CD4-positive, alpha-beta T cell (primary cell): ENCODE results near the gene TRIP10. TPM values are rescaled to one million over a fixed set of nuclear protein-coding genes. Genes with fewer than 3 reads are reported as not detected.
A peak's percentile ranks its signal among the peaks of the same experiment; 100 is the strongest.

Source experiments
- ATAC-seq: fragments of 200-7000 bp; cut with Tn5 transposase; one replicate; pipeline ENCODE4 v1.10.0; 2022; ENCODE audit warnings: mild to moderate bottlenecking; ENCODE audit not compliant: poor library complexity
- CTCF ChIA-PET: fragments of 350-600 bp; sonication (Branson Sonifier 250); formaldehyde crosslinking; loops from one replicate; lab custom pipeline; 2021; ENCODE audit warnings: antibody characterized with exemption, inconsistent platforms; lab: Charles Lee
- POLR2A ChIA-PET: fragments of 350-600 bp; sonication (Branson Sonifier 250); formaldehyde crosslinking; loops from one replicate; lab custom pipeline; 2021; ENCODE audit warnings: antibody characterized with exemption, inconsistent platforms; lab: Charles Lee
- DNase-seq, 14 experiments: peaks; one replicate each; pipeline ENCODE4 v3.0.0-alpha.2; 2013 to 2020; ENCODE audit warnings: mixed read lengths in 2 of 14
- H3K27ac ChIP-seq, 2 donors: one replicate each; pipeline versions ENCODE4 v1.5.1 to v1.7.0; 2013; ENCODE audit warnings: low read length in 2 of 2, low read depth in 1 of 2, mild to moderate bottlenecking in 1 of 2
- H3K27me3 ChIP-seq, 2 experiments: 1 replicate in 1 of 2; 2 replicates in 1 of 2; pipeline versions ENCODE4 v1.6.1 to v1.7.0; 2013; ENCODE audit warnings: low read length in 2 of 2, control low read depth in 1 of 2, mild to moderate bottlenecking in 1 of 2, moderate library complexity in 1 of 2; ENCODE audit not compliant: insufficient read depth in 2 of 2, control insufficient read depth in 1 of 2
- H3K36me3 ChIP-seq: one replicate; pipeline ENCODE4 v1.6.1; 2013; ENCODE audit warnings: low read length, control low read depth; ENCODE audit not compliant: insufficient read depth
- H3K4me1 ChIP-seq: one replicate; pipeline ENCODE4 v1.6.1; 2013; ENCODE audit warnings: low read length, control low read depth; ENCODE audit not compliant: insufficient read depth
- H3K4me3 ChIP-seq: one replicate; pipeline ENCODE4 v1.5.1; 2013; ENCODE audit warnings: mild to moderate bottlenecking, low read length, moderate library complexity
- H3K9me3 ChIP-seq, 2 experiments: 1 replicate in 1 of 2; 2 replicates in 1 of 2; pipeline versions ENCODE4 v1.6.1 to v1.7.0; 2013; ENCODE audit warnings: low read length in 2 of 2, mild to moderate bottlenecking in 2 of 2, control low read depth in 1 of 2, moderate library complexity in 1 of 2; ENCODE audit not compliant: control insufficient read depth in 1 of 2, insufficient read depth in 1 of 2
- H3K27ac Mint-ChIP-seq: one replicate; pipeline ENCODE4 v1.8.0; 2020; ENCODE audit warnings: mixed read lengths
- H3K27me3 Mint-ChIP-seq: one replicate; pipeline ENCODE4 v1.8.0; 2021; ENCODE audit warnings: mixed read lengths
- H3K36me3 Mint-ChIP-seq: one replicate; pipeline ENCODE4 v1.8.0; 2021; ENCODE audit warnings: low read depth, mixed read lengths
- H3K4me1 Mint-ChIP-seq: one replicate; pipeline ENCODE4 v1.8.0; 2021; ENCODE audit warnings: low read depth, mixed read lengths
- H3K4me3 Mint-ChIP-seq: one replicate; pipeline ENCODE4 v1.8.0; 2020; ENCODE audit warnings: mild to moderate bottlenecking, mixed read lengths
- H3K9me3 Mint-ChIP-seq: one replicate; pipeline ENCODE4 v1.8.0; 2020; ENCODE audit warnings: mixed read lengths
- CTCF ChIP-seq: fragments of 200-600 bp; IDR thresholded peaks from one replicate; pipeline ENCODE4 v1.8.0; 2022; ENCODE audit warnings: antibody characterized with exemption, mild to moderate bottlenecking
- intact Hi-C, 2 experiments: fragments of 100-400 bp; cut with DNase I in 1 of 2; cut with micrococcal nuclease in 1 of 2; formaldehyde crosslinking; loops; one replicate each; pipeline versions ENCODE4 v1.15.1 to v1.9.0; 2023 to 2025; cut with DNase I, micrococcal nuclease
- total RNA-seq, 174 experiments: library from RNA in 2 of 174; stranded (reverse) in 2 of 174; gene quantifications; one replicate each; pipeline ENCODE4 v1.2.3 and lab custom pipeline; 2021 to 2026

The TRIP10 gene
- total RNA-seq, 2 experiments from 2014 or later: 1.6 to 1.9 TPM

- Histone ChIP-seq H3K4me1 (peaks cover 65% of the 10 kb centered on the region), H3K36me3 (peaks cover 16% of the 10 kb centered on the region), H3K27ac (peak within 1 kb of the TSS; percentile 93), H3K27me3 (no peaks in the 10 kb centered on the region), H3K9me3 (no peaks in the 10 kb centered on the region), H3K4me3 (peak within 1 kb of the TSS; percentile 92)
- Mint-ChIP-seq H3K4me1 (peaks cover 47% of the 10 kb centered on the region), H3K27me3 (no peaks in the 10 kb centered on the region), H3K9me3 (no peaks in the 10 kb centered on the region), H3K36me3 (peaks cover 32% of the 10 kb centered on the region), H3K4me3 (peak within 1 kb of the TSS; percentile 92), H3K27ac (peak within 1 kb of the TSS; percentile 96)
- ATAC-seq: peak; percentile 71
- CTCF ChIA-PET: interaction anchor here (1.2 to 2.5 kb wide), 7 partner anchors 11 to 96 kb away, joined by 3 to 13 read pairs (median 3); no protein-coding TSS in a partner anchor
- POLR2A ChIA-PET: interaction anchor here (0.8 to 3.7 kb wide), 8 partner anchors 11 to 123 kb away, joined by 3 to 32 read pairs (median 6); partner anchors contain the start of genes GPR108 and TRIP10
- intact Hi-C loops: loop anchor here (1.0 to 5.0 kb wide), 6 partner anchors 15 to 135 kb away; partner anchors contain the start of genes GPR108 (in 1 of the 2) and TRIP10 (in 1 of the 2)
- DNase-seq: peak; percentile 90 to 99 (median 95)
- no peak for TF ChIP-seq CTCF
These were observed 28.1 kb downstream of the TRIP10 start, which contains the start of gene SH2D3A for GRCh38 chr19:6767357-6768235. TSS of gene SH2D3A (minus strand) at chr19:6767435. CDS start at chr19:6763748, 3,687 bp downstream.

- DNase-seq: peak in 6 of 14 experiments; percentile 12 to 72 (median 26)
These were observed 28.8 kb downstream of the TRIP10 start for GRCh38 chr19:6768236-6768785.

More at GRCh38 chr19:6768236-6768785, 28.8 kb downstream of the TRIP10 start:
- H3K9me3 Mint-ChIP-seq: no peaks in the 10 kb centered on the region
- H3K4me3 Mint-ChIP-seq: peak overlapping the region; percentile 92
- Histone ChIP-seq H3K36me3 (peaks cover 10% of the 10 kb centered on the region), H3K4me3 (peak overlapping the region; percentile 92), H3K9me3 (no peaks in the 10 kb centered on the region), H3K4me1 (peaks cover 65% of the 10 kb centered on the region), H3K27me3 (no peaks in the 10 kb centered on the region), H3K27ac (peak overlapping the region; percentile 93)
- H3K36me3 Mint-ChIP-seq: peaks cover 34% of the 10 kb centered on the region
- POLR2A ChIA-PET: interaction anchor here (1.5 to 3.7 kb wide), 5 partner anchors 30 to 122 kb away, joined by 5 to 32 read pairs (median 11); partner anchors contain the start of genes GPR108 and TRIP10
- peaks cover 50% of the 10 kb centered on the region for H3K4me1 Mint-ChIP-seq
- ATAC-seq: no peak
- peak overlapping the region; percentile 96 for H3K27ac Mint-ChIP-seq
- TF ChIP-seq CTCF: no peak
- CTCF ChIA-PET: interaction anchor here (0.7 to 2.5 kb wide), 7 partner anchors 10 to 95 kb away, joined by 3 to 13 read pairs (median 3); partner anchors contain the start of gene TRIP10
- H3K27me3 Mint-ChIP-seq: no peaks in the 10 kb centered on the region
- intact Hi-C loops: loop anchor here in 1 of 2 experiments (5.0 kb wide), 1 partner anchor 136 kb away; no protein-coding TSS in a partner anchor
